Stimulated activated CD8-positive, alpha-beta memory T cell treated with anti-CD3 and anti-CD28 coated beads, Interleukin-4, amount 100 ng/mL, for 24 hours (primary cell): ENCODE measurements around the gene CLASRP.
A peak's percentile ranks its signal among the peaks of the same experiment; 100 is the strongest.

Source experiments
- DNase-seq: peaks from one replicate; pipeline ENCODE4 v3.0.0-alpha.2; 2020; ENCODE audit warnings: low read depth

Gene CLASRP

GRCh38 chr19:45087531-45087930 is 48.7 kb downstream of the CLASRP start:
- no peak for DNase-seq

GRCh38 chr19:45090034-45090433 is 51.2 kb downstream of the CLASRP start:
- DNase-seq: no peak

GRCh38 chr19:45090606-45091005 is 51.8 kb downstream of the CLASRP start:
- no peak for DNase-seq

- DNase-seq: peak; percentile 95
Observed at GRCh38 chr19:45091031-45091923, 52.4 kb downstream of the CLASRP start.

- peak; percentile 85 for DNase-seq
Observed at GRCh38 chr19:45092747-45093678, 54.2 kb downstream of the CLASRP start, which contains the start of gene PPP1R37. TSS of gene PPP1R37 (plus strand) at chr19:45093179. CDS start at chr19:45093326, 147 bp downstream.

DNA sequence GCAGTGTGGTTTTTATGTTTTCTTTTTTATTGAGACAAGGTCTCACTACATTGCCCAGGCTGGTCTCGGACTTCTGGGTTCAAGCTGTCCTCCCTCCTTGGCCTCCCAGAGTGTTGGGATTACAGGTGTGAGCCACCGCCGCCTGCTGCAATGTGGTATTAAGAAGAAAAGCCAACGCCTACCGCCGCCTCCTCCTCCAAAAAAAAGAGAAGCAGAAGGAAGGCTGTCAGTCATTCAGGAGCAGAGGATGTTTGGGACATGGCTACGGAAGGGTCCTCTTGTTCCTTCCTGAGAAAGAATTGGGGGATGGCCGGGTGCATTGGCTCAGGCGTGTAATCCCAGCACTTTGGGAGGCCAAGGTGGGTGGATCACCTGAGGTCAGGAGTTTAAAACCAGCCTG is 55.3 kb downstream of the CLASRP start:
- DNase-seq: no peak

- DNase-seq: no peak
Observed at GRCh38 chr19:45094707-45095106, 55.9 kb downstream of the CLASRP start.

- no peak for DNase-seq
Observed at GRCh38 chr19:45095496-45096413, 56.9 kb downstream of the CLASRP start.

DNA sequence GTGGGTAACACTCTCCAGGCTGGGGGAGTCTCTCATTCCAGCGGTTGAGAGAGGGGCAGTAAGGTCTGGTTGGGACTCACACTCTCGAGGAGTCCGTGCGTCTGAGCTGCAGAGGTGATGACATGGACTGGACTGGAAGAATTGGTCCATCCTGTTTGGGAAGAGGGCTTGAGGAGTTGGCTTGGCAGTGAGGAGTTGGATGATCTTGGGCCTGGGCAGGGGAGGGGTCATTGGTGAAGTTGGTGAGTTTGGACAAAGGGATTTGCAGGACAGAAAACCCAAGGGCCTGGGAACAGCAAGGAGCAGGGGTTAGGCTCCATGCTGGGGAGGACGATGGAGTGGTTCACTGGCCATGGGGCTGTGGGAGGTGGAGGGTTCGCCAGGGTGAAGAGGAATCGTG is 57.9 kb downstream of the CLASRP start:
- no peak for DNase-seq

DNA sequence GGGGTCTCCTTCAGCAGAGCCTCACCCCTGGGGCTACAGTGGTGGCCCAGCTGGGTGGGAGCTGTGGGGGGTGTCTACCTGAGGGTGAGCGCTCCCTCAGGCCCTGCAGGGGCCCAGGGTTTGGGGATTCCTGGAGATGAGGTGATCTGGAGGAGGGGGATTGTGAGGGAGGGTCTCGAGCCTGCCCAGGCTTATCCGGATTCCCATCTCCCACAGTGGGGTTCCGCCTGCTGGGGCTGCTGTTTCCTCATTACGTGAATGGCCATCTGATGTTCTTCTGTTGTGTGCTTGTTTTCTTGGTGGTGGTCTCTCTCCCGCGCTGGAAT is 58.6 kb downstream of the CLASRP start:
- no peak for DNase-seq

- DNase-seq: no peak
Observed at GRCh38 chr19:45097776-45098520, 59.1 kb downstream of the CLASRP start.

- no peak for DNase-seq
Observed at GRCh38 chr19:45098521-45099466, 59.9 kb downstream of the CLASRP start.

- DNase-seq: no peak
Observed at GRCh38 chr19:45099467-45100191, 60.8 kb downstream of the CLASRP start.

- DNase-seq: no peak
Observed at GRCh38 chr19:45100201-45100600, 61.4 kb downstream of the CLASRP start.

- no peak for DNase-seq
Observed at GRCh38 chr19:45100846-45101252, 62.0 kb downstream of the CLASRP start.

GRCh38 chr19:45101806-45102205 is 63.0 kb downstream of the CLASRP start:
- no peak for DNase-seq

- no peak for DNase-seq
Observed at GRCh38 chr19:45102481-45102880, 63.6 kb downstream of the CLASRP start.

DNA sequence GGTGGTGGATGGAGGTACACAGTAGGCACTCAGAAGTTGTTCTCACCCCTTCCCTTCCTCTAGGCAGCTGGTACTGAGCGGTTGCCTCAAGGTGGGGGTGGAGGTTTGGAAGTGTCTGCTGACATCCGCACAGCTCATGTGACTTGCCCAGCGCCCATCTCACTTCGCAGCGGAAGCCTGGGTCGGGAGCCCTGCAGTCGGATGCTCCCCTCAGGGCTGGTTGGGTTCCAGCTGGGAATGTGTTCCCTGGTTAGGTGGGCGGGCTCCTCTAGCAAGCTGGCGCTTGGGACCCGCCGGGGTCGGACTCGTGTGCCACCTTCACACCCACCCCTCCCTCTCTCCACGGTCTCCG is 64.3 kb downstream of the CLASRP start:
- no peak for DNase-seq
